Right ventricle myocardium inferior (tissue), 1 donor: Measurements from ENCODE around the gene PDE4A. TPM values are rescaled to one million over a fixed set of nuclear protein-coding genes. Genes with fewer than 3 reads are reported as not detected.
"Not testable (repeated sequence)": the region's sequence is repeated elsewhere in the genome, so short reads cannot be mapped to it uniquely, and the experiment has no call there.

Experiments used
- ATAC-seq: fragments of 200-7000 bp; cut with Tn5 transposase; one replicate; pipeline ENCODE4 v1.9.1; 2020; ENCODE audit warnings: mild to moderate bottlenecking, moderate library complexity
- DNase-seq: peaks from one replicate; pipeline ENCODE4 v3.0.0; 2021; ENCODE audit errors: missing footprints
- intact Hi-C: fragments of 100-400 bp; cut with DNase I; formaldehyde crosslinking; loops from one replicate; pipeline ENCODE4 v1.11.0; 2022
- total RNA-seq: library from RNA; stranded (reverse); fragmentation: NEBNext Ultra II Directional; extraction: Animal tissue kit (Norgen Biotek cat#: 25700); gene quantifications from one replicate; pipeline ENCODE4 v1.2.1, GENCODE V29; 2021
- donor health status: DM: no; HTN: yes; CAD: no; lungs with severe emphysema.

PDE4A gene
- total RNA-seq, 1 donor from 2014 or later: 37.0 TPM

DNA sequence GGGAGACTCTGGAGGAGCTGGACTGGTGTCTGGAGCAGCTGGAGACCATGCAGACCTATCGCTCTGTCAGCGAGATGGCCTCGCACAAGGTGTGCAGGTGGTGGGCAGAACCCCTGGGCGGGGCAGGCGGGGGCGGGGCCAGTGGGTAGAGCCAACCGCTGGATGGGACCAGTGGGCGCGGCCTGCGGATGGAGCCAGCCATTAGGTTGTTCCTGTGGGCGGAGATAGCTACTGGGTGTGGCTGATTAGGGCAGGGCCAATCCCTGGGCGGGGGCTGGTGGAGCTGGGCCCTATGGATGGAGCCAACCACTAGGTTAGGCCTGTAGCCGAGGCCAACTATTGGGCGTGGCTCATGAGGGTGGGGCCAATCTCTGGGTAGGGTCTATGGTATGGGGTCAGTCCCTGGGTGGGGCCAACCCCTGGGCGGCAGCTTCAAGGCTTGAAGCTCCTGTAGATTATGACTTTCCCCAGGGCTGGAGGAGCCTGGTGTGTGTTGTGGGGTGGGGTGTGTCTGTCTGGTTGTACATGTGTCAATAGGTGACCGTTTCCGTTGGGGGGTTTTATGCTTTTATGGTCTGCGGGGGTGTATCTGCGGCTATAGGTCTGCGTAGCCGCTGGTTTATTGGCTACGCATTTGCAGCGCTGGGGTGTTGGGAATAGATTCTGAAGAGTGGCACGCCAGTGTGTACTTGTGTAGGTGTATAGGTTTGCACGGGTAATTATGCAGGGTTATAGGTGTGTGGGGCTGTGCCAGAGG lies 30.7 kb downstream of the PDE4A start:
- DNase-seq (peak; percentile 20), ATAC-seq (no peak)
- intact Hi-C loops: no loop called here

DNA sequence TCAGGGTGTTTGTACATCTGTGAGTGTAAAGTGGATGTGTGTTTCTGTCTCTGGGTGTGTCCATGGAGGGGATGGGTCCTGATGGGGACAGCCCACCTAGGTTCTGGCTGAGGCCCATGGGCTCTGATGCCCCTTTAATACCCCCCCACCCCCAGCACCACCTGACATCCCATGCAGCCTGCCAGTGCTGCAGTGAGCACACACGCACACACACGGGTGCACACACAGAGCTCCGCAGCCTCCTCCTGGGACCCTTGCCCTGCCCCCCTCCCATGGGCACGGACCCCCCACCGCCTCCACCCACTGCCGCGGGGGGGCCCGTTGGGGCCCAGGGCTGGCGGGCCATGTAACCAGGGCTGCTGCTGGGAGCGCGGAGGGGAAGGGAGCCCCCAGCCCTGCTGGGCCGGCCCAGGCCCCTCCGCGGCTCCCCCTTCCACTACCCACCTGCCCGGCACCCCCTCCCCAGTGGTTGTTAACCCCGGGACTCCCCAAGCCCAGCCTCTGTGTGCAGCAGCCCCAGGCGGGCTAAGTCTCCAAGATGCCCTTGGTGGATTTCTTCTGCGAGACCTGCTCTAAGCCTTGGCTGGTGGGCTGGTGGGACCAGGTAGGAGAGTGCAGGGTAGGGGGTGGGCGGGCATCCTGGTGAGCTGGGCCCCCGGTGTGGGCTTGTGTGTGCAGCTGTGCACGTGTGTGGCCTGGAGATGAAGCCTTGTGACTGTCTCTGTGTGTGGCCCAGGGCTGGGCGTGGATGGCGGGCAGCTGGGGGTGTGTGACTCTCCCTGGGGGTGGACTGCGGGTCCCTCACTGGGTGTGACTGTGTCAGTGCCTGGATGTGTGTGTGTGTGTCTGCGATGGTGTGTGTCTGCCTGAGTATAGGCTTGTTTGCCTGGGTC lies 32.6 kb downstream of the PDE4A start:
- DNase-seq: peak; percentile 67
- ATAC-seq: no peak
- intact Hi-C loops: no loop called here

- ATAC-seq (no peak), DNase-seq (peak; percentile 40)
- intact Hi-C loops: no loop called here
Observed at GRCh38 chr19:10453852-10454251, 33.5 kb downstream of the PDE4A start.

DNA sequence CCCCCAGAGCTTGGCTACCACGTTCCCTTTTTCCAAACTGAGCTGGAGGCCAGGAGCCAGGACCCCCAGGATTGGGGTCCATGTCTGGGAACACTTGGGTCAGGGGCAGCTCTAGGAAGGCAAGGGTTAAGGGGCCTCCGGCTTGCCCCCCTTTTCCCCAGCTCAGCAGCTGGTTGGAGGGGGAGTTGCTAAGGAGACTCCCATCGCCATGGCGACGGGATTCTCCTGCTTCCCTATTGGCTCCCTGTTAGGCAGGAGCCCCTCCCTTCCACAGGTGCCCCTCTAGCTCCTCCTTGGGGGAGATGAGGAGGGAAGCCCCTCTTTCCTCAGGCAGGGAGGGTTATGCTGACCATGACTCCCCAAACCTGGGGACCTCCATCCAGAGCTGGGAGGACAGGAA lies 33.9 kb downstream of the PDE4A start:
- no peak for ATAC-seq
- intact Hi-C loops: no loop called here
- DNase-seq: peak; percentile 8

DNA sequence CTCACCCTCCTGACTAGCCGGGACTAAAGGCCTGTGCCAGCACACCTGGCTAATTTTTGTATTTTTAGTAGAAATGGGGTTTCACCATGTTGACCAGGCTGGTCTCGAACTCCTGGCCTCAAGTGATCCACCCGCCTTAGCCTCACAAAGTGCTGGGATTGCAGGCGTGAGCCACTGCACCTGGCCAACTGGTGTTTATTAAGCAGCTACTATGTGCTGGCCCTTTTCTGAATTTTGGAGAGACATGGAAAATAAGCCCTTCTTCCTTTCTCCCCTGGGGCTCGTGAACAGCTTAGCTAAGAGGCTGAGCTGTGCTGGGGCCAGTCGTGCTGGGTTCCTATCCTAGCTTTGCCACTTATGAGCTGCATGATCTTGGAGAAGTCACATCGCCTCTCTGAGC lies 38.4 kb downstream of the PDE4A start:
- peak; percentile 2 for DNase-seq
- ATAC-seq, intact Hi-C loops: not testable (repeated sequence)

DNA sequence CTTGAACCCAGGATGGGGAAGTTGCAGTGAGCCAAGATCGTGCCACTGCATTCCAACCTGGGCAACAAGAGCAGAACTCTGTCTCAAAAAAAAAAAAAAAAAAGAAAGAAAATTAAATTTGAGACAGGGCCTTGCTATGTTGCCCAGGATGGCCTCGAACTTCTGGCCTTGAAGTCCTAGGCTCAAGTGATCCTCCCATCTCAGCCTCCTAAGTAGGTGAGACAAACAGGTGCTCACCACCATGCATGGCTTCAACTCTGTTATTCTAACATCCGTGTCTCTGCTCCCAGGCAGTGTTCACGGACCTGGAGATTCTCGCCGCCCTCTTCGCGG lies 40.3 kb downstream of the PDE4A start:
- ATAC-seq (no peak), DNase-seq (no peak)
- intact Hi-C loops: no loop called here

DNA sequence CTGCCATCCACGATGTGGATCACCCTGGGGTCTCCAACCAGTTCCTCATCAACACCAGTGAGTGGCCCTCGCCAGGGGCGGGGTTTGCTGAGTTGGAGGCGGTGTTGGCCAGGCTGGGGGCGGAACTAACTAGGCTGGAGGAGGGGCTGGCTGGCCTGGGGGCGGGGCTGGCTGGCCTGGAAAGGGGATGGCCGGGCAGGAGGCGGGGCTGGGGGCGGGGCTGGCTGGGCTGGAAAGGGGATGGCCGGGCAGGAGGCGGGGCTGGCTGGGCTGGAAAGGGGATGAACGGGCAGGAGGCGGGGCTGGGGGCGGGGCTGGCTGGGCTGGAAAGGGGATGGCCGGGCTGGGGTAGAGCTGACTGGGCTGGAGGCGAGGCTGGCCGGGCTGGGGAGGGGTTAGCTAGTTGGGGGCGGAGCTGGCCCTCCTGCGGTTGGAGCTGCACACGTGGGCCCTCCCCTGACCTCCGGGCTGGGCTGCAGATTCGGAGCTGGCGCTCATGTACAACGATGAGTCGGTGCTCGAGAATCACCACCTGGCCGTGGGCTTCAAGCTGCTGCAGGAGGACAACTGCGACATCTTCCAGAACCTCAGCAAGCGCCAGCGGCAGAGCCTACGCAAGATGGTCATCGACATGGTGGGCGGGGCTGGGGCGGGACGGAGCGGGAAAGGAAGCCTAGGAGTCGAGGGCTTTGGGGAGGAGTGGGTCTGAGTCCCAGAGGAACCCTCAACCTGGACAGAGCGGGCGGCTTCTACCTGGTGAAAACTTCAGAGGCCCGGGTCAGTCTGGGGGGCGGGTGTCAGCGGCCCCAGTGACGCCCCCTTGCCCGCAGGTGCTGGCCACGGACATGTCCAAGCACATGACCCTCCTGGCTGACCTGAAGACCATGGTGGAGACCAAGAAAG lies 41.0 kb downstream of the PDE4A start:
- ATAC-seq: peak; percentile 96
- intact Hi-C loops: no loop called here
- peak; percentile 95 for DNase-seq

GRCh38 chr19:10462042-10462441 lies 41.7 kb downstream of the PDE4A start:
- ATAC-seq, intact Hi-C loops: not testable (repeated sequence)
- DNase-seq: peak; percentile 39

- ATAC-seq (no peak), DNase-seq (no peak)
- intact Hi-C loops: no loop called here
Observed at GRCh38 chr19:10462557-10462956, 42.2 kb downstream of the PDE4A start.

- DNase-seq: peak; percentile 18
- intact Hi-C loops: no loop called here
- no peak for ATAC-seq
Observed at GRCh38 chr19:10464456-10464855, 44.1 kb downstream of the PDE4A start.

DNA sequence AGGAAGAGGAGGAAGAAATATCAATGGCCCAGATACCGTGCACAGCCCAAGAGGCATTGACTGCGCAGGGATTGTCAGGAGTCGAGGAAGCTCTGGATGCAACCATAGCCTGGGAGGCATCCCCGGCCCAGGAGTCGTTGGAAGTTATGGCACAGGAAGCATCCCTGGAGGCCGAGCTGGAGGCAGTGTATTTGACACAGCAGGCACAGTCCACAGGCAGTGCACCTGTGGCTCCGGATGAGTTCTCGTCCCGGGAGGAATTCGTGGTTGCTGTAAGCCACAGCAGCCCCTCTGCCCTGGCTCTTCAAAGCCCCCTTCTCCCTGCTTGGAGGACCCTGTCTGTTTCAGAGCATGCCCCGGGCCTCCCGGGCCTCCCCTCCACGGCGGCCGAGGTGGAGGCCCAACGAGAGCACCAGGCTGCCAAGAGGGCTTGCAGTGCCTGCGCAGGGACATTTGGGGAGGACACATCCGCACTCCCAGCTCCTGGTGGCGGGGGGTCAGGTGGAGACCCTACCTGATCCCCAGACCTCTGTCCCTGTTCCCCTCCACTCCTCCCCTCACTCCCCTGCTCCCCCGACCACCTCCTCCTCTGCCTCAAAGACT lies 46.9 kb downstream of the PDE4A start:
- ATAC-seq: no peak
- peak; percentile 31 for DNase-seq
- intact Hi-C loops: no loop called here

GRCh38 chr19:10468133-10468532 lies 47.8 kb downstream of the PDE4A start:
- no peak for ATAC-seq

GRCh38 chr19:10471909-10472308 lies 51.6 kb downstream of the PDE4A start:
- no peak for ATAC-seq
- intact Hi-C loops: no loop called here

More at GRCh38 chr19:10468133-10468532, 47.8 kb downstream of the PDE4A start:
- intact Hi-C loops: no loop called here
- DNase-seq: peak; percentile 23

GRCh38 chr19:10473192-10473591 lies 52.9 kb downstream of the PDE4A start:
- intact Hi-C loops: no loop called here
- DNase-seq (peak; percentile 3), ATAC-seq (no peak)

More at GRCh38 chr19:10471909-10472308, 51.6 kb downstream of the PDE4A start:
- DNase-seq: peak; percentile 16

DNA sequence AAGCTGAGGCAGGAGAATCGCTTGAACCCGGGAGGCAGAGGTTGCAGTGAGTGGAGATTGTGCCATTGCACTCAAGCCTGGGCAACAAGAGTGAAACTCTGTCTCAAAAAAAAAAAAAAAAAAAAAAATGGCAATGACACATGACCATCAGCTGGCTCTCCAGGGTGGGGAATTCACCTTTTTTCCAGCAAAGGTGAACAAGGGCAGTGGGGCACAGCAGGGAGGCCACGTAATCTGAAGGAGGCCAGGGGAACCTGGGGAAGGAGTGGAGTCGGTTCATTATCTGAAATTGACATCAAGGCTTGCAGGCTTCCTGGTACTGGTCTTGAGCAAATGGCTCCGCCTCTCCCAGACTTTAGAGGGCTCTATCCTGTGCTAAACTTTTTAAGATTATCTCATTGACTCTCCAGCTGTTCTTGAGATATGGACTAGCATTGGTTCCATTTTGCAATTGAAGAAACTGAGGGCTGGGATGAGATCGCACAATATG lies 54.7 kb downstream of the PDE4A start:
- DNase-seq (no peak), ATAC-seq (no peak)
- intact Hi-C loops: loop anchor here (5.0 kb wide), 2 partner anchors 73 to 92 kb away; partner anchors contain the start of genes CDC37, CDKN2D and KRI1

DNA sequence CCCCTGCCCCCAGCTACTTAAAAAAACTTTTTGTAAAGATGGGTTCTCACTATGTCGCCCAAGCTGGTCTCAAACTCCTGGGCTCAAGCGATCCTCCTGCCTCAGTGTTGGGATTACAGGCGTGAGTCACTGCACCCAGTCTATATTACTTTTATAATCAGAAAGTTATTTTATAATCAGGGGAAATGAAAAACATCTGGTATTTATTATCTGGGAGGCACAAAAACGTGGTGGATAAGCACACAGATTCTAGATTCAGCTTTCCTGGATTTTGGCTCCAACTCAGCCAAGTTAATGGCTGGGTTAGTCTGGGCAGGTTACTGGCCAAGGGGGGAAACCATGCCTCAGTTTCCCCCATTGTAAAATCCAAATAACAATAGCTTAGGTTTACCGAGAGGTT lies 58.1 kb downstream of the PDE4A start:
- DNase-seq: no peak
- ATAC-seq: no peak
- intact Hi-C loops: loop anchor here (5.0 kb wide), 2 partner anchors 76 to 89 kb away; partner anchors contain the start of genes CDC37, CDKN2D and KRI1

DNA sequence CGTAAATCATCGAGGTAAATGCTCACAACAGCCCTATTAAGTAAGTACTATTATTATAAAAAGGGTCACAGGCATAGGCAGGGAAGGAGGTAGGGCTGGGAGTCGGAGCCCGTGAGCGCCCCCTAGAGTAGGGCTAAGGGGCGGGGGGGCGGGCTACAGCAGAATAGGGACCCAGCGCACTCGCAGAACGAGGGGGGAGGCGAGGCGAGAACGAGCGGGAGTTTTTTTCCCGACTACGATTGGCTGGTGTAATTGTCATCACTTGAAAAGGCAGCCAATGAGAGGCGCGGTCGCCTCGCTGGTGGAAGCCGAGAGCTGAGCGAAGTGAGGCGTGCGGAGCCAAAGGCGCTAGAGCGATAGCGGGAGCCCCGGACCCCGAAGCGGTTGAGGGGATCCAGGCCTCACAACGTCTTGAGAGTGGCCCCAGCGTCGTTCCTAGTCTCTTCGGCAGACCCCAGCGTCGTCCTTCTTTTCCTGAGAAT lies 58.6 kb downstream of the PDE4A start:
- ATAC-seq (peak; percentile 97), DNase-seq (peak; percentile 94)
- intact Hi-C loops: loop anchor here (5.0 kb wide), 2 partner anchors 77 to 88 kb away; partner anchors contain the start of genes CDC37, CDKN2D and KRI1

DNA sequence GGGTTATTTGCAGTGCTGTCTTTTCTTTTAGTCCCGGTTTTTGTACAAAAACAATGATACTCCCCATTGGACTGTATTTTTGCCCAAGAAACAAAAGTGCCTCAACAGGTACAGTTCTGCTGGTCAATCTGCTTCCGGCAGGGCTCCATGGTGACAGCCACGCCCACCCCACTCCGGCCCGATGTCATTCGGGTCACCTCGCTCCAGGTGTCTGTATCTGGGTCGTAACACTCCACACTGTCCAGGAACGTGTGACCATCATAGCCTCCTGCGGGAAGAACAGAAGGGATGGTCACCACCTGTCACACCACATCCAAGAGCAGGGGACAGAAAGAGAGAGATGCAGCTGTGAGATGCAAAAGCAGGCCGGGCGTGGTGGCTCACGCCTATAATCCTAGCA lies 66.2 kb downstream of the PDE4A start:
- no peak for DNase-seq
- intact Hi-C loops: no loop called here
- no peak for ATAC-seq
